SK-N-MC (cell line): ENCODE measurements around the gene RPGR.

Experiments
- DNase-seq: peaks from one replicate; pipeline ENCODE4 v3.0.0-alpha.2; 2011; ENCODE audit warnings: low read depth, low spot score
- H3K27ac ChIP-seq: fragments of 200-600 bp; sonication (generic); 2 replicates; pipeline ENCODE4 v1.5.1; 2016; ENCODE audit warnings: mixed run types
- H3K36me3 ChIP-seq: fragments of 200-600 bp; sonication (generic); 2 replicates; pipeline ENCODE4 v1.6.1; 2017; ENCODE audit warnings: antibody characterized with exemption, low read length, mixed read lengths; ENCODE audit not compliant: insufficient read depth
- H3K4me3 ChIP-seq: fragments of 200-600 bp; sonication (generic); 2 replicates; pipeline ENCODE4 v1.5.1; 2016
- H3K9ac ChIP-seq: fragments of 200-600 bp; sonication (generic); 2 replicates; pipeline ENCODE4 v1.8.0; 2017; ENCODE audit warnings: mixed run types, mixed read lengths; ENCODE audit not compliant: insufficient read length
- H3K9me3 ChIP-seq: fragments of 200-600 bp; sonication (generic); 2 replicates; pipeline ENCODE4 v1.6.1; 2017; ENCODE audit warnings: low read depth, mild to moderate bottlenecking, antibody characterized with exemption, low read length, moderate library complexity, mixed read lengths
- EZH2 ChIP-seq: fragments of 200-600 bp; sonication (generic); IDR thresholded peaks from one replicate; pipeline ENCODE4 v1.6.1; 2017; ENCODE audit warnings: antibody characterized with exemption
- FOXP2 ChIP-seq: optimal IDR thresholded peaks from 2 replicates; pipeline ENCODE3; 2011; ENCODE audit warnings: mild to moderate bottlenecking, moderate library complexity; ENCODE audit not compliant: insufficient read depth; ENCODE audit errors: extremely low read length, control extremely low read depth
- POLR2AphosphoS5 ChIP-seq: IDR thresholded peaks from 2 replicates; pipeline ENCODE4 v1.6.1; 2012; ENCODE audit warnings: mild to moderate bottlenecking, low read depth, low read length, borderline replicate concordance

The RPGR gene

DNA sequence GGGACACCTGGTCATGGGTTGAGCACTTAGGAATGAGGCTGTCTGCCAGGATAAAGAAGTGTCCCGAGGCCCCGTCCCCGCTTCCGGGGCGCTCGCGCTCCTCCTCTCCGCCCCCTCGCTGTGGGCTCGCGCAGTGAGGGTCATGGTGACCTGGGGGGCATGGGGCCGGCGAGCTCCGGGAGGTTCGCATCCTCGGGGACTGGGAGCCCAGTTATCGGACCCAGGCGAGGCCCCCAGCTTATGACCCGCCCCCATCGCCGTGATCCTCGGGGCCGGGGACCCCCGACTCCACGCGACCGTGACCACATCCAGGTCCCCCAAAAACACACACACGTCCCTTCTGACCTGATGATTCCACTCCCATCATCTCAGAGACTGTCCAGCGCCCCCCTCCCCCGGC is 71.3 kb downstream of the RPGR start:
- TF ChIP-seq EZH2, result no peak
- no peak for TF ChIP-seq FOXP2
- TF ChIP-seq POLR2AphosphoS5, result no peak
- Histone ChIP-seq H3K27ac (no peak overlapping the region), H3K9me3 (no peaks in the 10 kb centered on the region), H3K4me3 (no peak overlapping the region), H3K36me3 (no peaks in the 10 kb centered on the region), H3K9ac (no peak overlapping the region)
- no peak for DNase-seq

DNA sequence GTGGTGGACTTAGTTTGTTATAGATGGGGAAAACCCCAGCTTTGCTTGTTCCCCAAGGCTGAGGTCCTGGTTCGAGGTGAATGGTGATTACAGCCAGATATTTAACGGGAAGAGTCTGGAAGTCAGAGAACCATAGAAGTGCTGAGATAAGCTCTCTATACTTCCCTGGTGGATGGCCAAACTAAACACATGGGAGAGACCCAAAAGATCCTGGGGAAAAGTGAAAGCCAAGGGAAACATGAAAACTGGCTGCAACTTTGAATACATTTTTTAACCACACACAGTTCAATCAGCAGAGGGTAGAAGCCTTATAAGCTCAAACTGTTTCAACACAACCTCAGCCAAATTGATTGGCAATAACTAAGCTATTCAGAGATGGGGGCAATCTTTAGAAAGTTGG is 77.3 kb downstream of the RPGR start:
- no peak overlapping the region for H3K4me3 ChIP-seq
- H3K9me3 ChIP-seq, result no peaks in the 10 kb centered on the region
- TF ChIP-seq FOXP2 (no peak), EZH2 (no peak), POLR2AphosphoS5 (no peak)
- H3K27ac ChIP-seq, result no peak overlapping the region
- H3K9ac ChIP-seq, result no peak overlapping the region
- DNase-seq, result no peak
- H3K36me3 ChIP-seq, result no peaks in the 10 kb centered on the region

DNA sequence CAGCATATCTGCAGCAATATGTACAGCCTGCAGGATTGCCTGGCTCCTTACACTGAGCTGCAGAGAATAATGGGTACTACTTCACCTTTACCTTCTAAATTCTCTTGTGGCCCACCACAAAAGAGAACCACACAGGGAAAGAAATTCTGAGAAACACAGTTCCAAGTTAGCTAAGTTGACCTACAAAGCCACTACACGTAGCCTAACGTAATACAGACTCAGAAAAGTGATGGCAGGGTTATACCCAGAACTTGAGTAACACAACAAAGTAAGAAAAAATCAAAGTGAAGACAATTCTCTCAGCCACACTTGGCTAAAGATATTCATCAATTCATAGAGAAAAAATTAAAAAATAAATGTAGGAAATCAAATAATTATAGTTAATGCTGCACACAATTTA is 80.3 kb downstream of the RPGR start:
- no peak overlapping the region for H3K9ac ChIP-seq
- TF ChIP-seq FOXP2, result no peak
- H3K27ac ChIP-seq, result no peak overlapping the region
- no peak overlapping the region for H3K4me3 ChIP-seq
- no peaks in the 10 kb centered on the region for H3K9me3 ChIP-seq
- DNase-seq, result no peak
- H3K36me3 ChIP-seq, result no peaks in the 10 kb centered on the region

DNA sequence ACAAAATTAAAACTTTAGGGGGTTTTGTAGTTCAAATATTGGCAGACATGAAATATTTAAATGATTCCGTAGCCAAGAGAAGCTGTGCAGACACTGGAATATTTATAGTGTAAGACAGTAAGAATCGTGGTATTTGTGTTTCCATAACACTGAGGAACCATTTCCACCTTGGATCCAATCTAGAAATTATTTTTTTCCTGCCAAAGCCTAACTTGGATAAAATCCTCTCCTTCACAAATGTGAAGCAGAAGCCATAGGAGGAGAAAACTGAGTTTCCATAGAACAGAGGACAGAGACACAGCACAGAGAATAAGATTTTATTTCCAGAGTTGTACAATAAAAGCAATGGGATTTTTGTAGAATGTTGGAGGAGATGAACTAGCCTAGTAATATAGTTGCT is 86.8 kb downstream of the RPGR start:
- DNase-seq, result no peak
- TF ChIP-seq FOXP2, result no peak
- TF ChIP-seq POLR2AphosphoS5, result no peak
- no peak for TF ChIP-seq EZH2
- no peaks in the 10 kb centered on the region for H3K9me3 ChIP-seq
- no peak overlapping the region for H3K9ac ChIP-seq
- H3K4me3 ChIP-seq, result no peak overlapping the region
- no peak overlapping the region for H3K27ac ChIP-seq
- H3K36me3 ChIP-seq, result no peaks in the 10 kb centered on the region

DNA sequence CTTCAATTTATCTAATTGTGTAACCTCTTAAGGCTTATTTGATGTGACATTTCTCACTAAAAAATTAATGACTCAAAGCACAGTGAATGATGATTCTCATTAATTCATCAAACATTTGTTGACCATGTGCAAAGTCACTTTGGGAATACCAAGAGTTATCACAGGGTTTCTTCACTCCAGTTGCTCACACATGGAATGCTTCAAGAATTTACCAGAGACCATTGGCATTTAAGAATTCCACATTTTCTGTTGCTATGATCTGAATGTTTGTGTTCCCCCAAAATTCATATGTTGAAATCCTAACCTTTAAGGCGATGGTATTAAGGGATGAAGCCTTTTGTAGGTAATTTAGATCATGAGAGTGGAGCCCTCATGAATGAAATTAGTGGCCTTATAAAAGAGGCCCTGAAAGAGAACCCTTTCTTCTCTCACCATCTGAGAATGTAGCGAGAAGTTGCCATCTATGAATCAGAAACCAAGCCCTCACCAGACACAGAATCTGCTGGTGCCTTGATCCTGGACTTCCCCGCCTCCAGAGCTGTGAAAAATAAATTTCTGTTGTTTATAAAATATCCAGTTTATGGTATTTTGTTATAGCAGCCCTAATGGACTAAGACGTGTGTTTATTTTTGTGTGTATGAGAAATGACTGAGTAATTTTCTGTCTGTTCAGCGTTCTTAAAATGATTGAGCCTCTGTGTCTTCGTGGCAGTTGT is 90.3 kb downstream of the RPGR start:
- Histone ChIP-seq H3K36me3 (no peaks in the 10 kb centered on the region), H3K4me3 (no peak overlapping the region), H3K9me3 (no peaks in the 10 kb centered on the region), H3K27ac (no peak overlapping the region), H3K9ac (no peak overlapping the region)
- DNase-seq, result no peak
- no peak for TF ChIP-seq POLR2AphosphoS5
- no peak for TF ChIP-seq FOXP2
- no peak for TF ChIP-seq EZH2

- Histone ChIP-seq H3K9me3 (no peaks in the 10 kb centered on the region), H3K27ac (no peak overlapping the region), H3K4me3 (no peak overlapping the region), H3K9ac (no peak overlapping the region), H3K36me3 (no peaks in the 10 kb centered on the region)
- TF ChIP-seq EZH2, result no peak
- TF ChIP-seq FOXP2, result no peak
- TF ChIP-seq POLR2AphosphoS5, result no peak
- DNase-seq, result no peak
Measured at GRCh38 chrX:38233891-38234667, 93.2 kb downstream of the RPGR start.

DNA sequence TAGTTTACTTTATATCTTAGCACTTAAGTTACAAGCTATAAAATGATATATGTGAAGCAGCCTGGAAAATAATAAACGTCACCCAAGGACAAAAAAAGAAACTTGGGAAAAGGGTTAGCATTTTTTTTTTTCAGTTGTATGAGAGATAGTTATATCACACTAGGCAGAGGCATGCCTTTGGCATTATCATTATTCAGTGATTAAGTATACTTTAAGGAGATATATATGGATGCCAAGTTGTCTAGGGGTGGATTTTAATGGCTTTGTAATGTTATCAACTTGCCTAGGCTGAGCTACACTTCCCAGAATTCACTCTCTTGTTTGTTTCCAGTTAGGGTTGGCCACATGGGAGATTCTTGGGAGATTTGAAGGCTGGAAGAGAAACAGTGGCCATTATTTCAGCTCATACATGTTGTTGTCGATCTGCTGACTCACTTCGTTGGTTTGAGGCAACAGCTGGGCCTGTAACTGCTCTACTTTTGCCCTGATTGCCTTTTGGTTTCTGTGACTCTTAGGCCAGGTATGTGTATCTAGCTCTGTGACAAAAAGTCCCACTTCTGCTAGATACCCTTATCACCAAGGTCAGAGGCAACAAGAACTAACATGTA is 95.1 kb downstream of the RPGR start:
- H3K9me3 ChIP-seq, result no peaks in the 10 kb centered on the region
- DNase-seq, result no peak
- no peak overlapping the region for H3K9ac ChIP-seq
- H3K27ac ChIP-seq, result no peak overlapping the region
- no peak overlapping the region for H3K4me3 ChIP-seq
- H3K36me3 ChIP-seq, result no peaks in the 10 kb centered on the region
- TF ChIP-seq POLR2AphosphoS5, result no peak
- no peak for TF ChIP-seq EZH2
- no peak for TF ChIP-seq FOXP2

DNA sequence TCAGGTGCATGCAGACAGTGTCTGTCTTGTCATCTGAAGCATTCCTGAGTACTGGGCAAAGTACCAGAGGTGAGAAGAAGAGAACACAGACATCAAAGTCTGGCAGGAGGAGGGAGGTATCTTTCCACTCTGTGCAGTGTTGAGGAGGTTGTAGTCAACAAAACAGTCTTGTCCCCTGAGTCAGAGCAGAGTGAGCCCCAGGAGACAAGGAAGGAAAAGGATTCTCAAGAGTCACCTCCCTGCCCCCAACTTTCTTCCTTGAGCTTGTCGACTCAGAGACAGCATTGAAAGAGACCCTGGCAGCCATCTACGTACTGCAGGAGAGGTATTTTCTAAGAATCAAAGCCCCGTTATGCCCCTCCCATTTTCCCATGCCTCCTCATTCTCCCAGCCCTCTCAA is 102.2 kb downstream of the RPGR start:
- Histone ChIP-seq H3K9me3 (no peaks in the 10 kb centered on the region), H3K9ac (no peak overlapping the region), H3K4me3 (no peak overlapping the region), H3K27ac (no peak overlapping the region), H3K36me3 (no peaks in the 10 kb centered on the region)
- no peak for DNase-seq
- TF ChIP-seq POLR2AphosphoS5 (no peak), FOXP2 (no peak), EZH2 (no peak)

- no peak overlapping the region for H3K4me3 ChIP-seq
- H3K9ac ChIP-seq, result no peak overlapping the region
- no peak for DNase-seq
- no peaks in the 10 kb centered on the region for H3K9me3 ChIP-seq
- H3K36me3 ChIP-seq, result no peaks in the 10 kb centered on the region
- no peak overlapping the region for H3K27ac ChIP-seq
- TF ChIP-seq POLR2AphosphoS5, result no peak
- TF ChIP-seq FOXP2, result no peak
- no peak for TF ChIP-seq EZH2
Measured at GRCh38 chrX:38224160-38224559, 103.1 kb downstream of the RPGR start.
